IPS-18c (cell line): ENCODE results near the gene FIZ1.

Source experiments
- H3K4me3 ChIP-seq: 2 replicates; pipeline ENCODE4 v1.7.0; 2013; ENCODE audit warnings: low read depth, mild to moderate bottlenecking, low read length, moderate library complexity; ENCODE audit not compliant: insufficient read depth
- H3K9me3 ChIP-seq: one replicate; pipeline ENCODE4 v1.6.1; 2013; ENCODE audit warnings: mild to moderate bottlenecking, low read length, moderate library complexity; ENCODE audit not compliant: control insufficient read depth, insufficient read depth

FIZ1 gene

DNA sequence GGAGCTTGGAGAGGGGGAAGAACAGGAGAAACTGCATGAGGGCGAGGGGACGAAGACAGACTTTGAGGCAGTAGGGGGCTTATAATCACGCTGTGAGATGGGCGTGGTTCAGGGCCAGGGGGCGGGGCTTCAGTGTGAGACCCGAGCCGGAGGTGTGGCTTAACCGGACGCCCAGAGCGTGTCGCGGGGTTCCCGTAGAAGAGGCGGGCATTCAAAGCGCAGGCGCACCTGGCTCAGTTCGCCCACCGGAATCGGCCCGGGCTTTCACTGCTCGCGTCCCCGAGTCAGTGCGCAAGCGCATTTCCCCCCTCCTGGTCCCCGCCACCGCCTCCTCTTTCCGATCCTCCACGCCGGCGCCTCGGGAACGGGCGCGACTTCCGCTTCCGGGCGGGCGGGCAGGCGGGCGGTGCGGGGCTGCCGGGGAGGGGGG is 5.9 kb upstream of the FIZ1 start:
- H3K4me3 ChIP-seq, result peak overlapping the region; percentile 82
- H3K9me3 ChIP-seq, result no peaks in the 10 kb centered on the region

GRCh38 chr19:55603581-55604292 is 4.4 kb upstream of the FIZ1 start:
- Histone ChIP-seq H3K9me3 (no peaks in the 10 kb centered on the region), H3K4me3 (no peak overlapping the region; the same call in 1 of the 2 replicates)

DNA sequence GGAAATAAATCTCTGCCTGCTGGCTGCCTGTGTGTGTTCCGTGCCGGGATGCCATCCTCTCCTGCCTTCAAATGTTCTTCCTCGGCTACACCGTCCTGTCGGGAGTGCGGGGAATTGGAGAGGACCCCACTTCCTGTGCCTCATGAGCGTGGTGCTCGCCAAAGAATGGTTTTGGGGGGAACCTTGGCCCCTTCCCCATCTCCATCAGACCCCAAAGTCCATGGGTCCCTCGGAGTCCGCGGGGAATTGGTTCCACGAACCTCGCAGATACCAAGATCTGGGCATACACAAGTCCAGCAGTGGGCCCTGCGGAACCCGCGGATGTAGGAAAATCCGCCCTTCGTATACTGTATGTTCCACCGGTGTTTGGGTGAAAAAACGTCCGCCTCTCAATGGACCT is 3.8 kb upstream of the FIZ1 start:
- Histone ChIP-seq H3K9me3 (no peaks in the 10 kb centered on the region), H3K4me3 (no peak overlapping the region)

DNA sequence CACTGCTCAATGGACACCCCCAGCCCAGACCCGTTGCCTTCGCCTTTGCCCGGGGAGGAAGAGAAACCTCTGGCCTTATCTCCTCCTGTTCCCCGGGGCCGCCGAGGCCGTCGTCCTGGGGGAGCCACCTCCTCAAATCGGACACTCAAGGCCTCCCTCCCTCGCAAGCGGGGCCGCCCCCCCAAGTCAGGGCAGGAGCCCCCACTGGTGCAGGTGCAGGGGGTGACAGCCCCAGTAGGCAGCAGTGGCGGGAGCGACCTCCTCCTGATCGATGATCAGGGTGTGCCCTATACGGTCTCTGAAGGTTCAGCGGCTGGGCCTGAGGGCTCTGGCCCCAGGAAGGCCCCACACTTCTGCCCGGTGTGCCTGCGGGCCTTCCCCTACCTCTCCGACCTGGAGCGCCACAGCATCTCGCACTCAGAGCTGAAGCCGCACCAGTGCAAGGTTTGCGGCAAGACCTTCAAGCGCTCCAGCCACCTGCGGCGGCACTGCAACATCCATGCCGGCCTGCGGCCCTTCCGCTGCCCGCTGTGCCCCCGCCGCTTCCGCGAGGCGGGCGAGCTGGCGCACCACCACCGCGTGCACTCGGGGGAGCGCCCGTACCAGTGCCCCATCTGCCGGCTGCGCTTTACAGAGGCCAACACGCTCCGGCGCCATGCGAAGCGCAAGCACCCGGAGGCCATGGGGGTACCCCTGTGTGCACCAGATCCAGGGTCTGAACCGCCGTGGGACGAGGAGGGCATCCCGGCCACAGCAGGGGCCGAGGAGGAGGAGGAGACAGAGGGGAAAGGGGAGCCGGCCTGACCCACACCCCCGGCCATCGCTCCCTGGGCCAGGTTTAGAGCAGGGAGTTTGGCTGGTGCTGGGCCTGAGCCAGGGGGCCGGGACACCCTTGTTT is 3.0 kb upstream of the FIZ1 start:
- Histone ChIP-seq H3K9me3 (no peaks in the 10 kb centered on the region), H3K4me3 (no peak overlapping the region)

- Histone ChIP-seq H3K9me3 (no peaks in the 10 kb centered on the region), H3K4me3 (peak overlapping the region; percentile 65)
These were observed 1.8 kb upstream of the FIZ1 start for GRCh38 chr19:55601084-55601483.

DNA sequence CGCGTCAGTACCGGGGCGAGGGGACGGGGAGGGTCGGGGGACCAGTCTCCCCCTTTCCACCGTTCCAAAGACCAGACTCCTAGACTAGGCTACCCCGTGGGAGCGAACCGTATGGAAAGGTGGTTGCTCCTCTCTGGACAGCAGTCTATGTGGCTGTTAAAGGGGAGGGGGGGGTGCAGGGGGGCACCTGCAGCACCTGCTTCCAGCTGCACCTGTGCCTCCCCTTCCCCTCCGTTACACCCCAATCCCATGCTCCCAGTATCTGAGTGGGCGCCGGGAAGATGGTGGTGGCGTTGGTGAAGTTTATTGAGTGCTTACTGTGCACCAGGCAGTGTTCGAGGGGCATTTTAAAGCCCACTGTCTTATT is 1.3 kb upstream of the FIZ1 start:
- Histone ChIP-seq H3K9me3 (no peaks in the 10 kb centered on the region), H3K4me3 (peak overlapping the region; percentile 65)

GRCh38 chr19:55599842-55600661 is 735 bp upstream of the FIZ1 start, which contains the start of gene ZNF524:
Gene ZNF524 (plus strand): TSS chr19:55600288. CDS start chr19:55602113, 1,825 bp downstream.
- Histone ChIP-seq H3K9me3 (no peaks in the 10 kb centered on the region), H3K4me3 (peak within 1 kb of the TSS; percentile 77)

GRCh38 chr19:55598719-55599467 is 424 bp downstream of the FIZ1 start:
- Histone ChIP-seq H3K9me3 (no peaks in the 10 kb centered on the region), H3K4me3 (peak overlapping the region; percentile 77)

- Histone ChIP-seq H3K9me3 (no peaks in the 10 kb centered on the region), H3K4me3 (no peak overlapping the region; the same call in 1 of the 2 replicates)
These were observed 1.3 kb downstream of the FIZ1 start for GRCh38 chr19:55598034-55598433.

DNA sequence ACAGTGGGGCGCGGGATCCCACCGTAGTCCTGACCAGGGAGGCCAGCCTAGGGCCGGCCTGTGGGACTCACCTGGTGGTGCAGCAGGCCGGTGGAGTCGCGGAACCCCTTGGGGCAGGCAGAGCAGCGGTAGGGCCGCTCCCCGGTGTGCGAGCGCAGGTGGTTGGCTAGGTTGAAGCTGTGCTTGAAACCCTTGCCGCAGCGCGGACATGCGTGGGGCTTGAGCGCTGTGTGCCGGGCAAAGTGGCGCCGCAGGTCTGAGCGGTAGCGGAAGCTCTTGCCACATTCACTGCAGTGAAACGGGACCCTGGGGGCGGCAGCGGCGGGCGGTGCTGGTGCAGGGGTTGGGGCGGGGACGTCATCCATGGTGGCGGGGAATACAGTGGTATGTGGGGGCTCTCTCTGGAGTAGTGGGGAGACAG is 1.8 kb downstream of the FIZ1 start:
- Histone ChIP-seq H3K9me3 (no peaks in the 10 kb centered on the region), H3K4me3 (no peak overlapping the region; the same call in 1 of the 2 replicates)

- Histone ChIP-seq H3K9me3 (no peaks in the 10 kb centered on the region), H3K4me3 (no peak overlapping the region)
These were observed 3.0 kb downstream of the FIZ1 start for GRCh38 chr19:55596304-55596703.

- Histone ChIP-seq H3K4me3 (no peak overlapping the region), H3K9me3 (no peaks in the 10 kb centered on the region)
These were observed 4.2 kb downstream of the FIZ1 start for GRCh38 chr19:55594996-55595545.

- H3K9me3 ChIP-seq, result no peaks in the 10 kb centered on the region
- no peak overlapping the region for H3K4me3 ChIP-seq
These were observed 6.1 kb downstream of the FIZ1 start for GRCh38 chr19:55593096-55593772.

- Histone ChIP-seq H3K4me3 (no peak overlapping the region), H3K9me3 (no peaks in the 10 kb centered on the region)
These were observed 6.8 kb downstream of the FIZ1 start for GRCh38 chr19:55592391-55593090.

GRCh38 chr19:55591555-55591954 is 7.8 kb downstream of the FIZ1 start:
- Histone ChIP-seq H3K4me3 (no peak overlapping the region), H3K9me3 (no peaks in the 10 kb centered on the region)
